ENCODE measurements around the gene NGEF.
"Not testable (repeated sequence)": the region's sequence is repeated elsewhere in the genome, so short reads cannot be mapped to it uniquely, and the experiment has no call there.

Gene NGEF

DNA sequence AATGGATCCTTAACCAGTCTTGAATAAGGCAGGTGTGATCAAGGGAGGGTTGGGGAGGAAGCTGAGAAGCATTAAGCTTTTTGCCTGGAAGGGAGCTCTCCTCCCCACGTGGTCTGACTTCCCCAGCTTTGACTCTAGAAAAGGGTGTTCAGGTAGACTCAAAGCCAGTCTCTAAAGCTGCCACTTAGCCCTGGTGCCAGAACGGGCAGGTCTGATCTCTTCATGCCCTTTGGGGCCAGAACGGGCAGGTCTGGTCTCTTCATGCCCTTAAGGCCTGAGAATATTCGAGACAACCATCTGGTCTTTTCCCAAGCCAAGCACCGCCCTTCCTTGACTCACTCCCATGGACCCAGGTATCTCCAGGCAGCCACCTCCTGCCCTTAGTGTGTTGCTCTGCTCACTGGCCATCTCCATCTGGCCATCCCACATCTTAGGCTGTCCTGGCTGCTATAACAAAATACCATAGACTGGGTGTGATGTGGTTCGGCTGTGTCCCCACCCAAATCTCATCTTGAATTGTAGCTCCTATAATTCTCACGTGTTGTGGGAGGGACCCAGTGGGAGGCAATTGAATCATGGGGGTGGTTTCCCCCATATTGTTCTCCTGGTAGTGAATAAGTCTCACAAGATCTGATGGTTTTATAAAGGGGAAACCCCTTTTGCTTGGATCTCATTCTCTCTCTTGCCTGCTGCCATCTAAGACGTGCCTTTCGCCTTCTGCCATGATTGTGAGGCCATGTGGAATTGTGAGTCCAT is 83.6 kb downstream of the NGEF start:
- no peak for DNase-seq (ENCODE audit: low read depth in 1 of 2, low spot score in 1 of 2)

DNA sequence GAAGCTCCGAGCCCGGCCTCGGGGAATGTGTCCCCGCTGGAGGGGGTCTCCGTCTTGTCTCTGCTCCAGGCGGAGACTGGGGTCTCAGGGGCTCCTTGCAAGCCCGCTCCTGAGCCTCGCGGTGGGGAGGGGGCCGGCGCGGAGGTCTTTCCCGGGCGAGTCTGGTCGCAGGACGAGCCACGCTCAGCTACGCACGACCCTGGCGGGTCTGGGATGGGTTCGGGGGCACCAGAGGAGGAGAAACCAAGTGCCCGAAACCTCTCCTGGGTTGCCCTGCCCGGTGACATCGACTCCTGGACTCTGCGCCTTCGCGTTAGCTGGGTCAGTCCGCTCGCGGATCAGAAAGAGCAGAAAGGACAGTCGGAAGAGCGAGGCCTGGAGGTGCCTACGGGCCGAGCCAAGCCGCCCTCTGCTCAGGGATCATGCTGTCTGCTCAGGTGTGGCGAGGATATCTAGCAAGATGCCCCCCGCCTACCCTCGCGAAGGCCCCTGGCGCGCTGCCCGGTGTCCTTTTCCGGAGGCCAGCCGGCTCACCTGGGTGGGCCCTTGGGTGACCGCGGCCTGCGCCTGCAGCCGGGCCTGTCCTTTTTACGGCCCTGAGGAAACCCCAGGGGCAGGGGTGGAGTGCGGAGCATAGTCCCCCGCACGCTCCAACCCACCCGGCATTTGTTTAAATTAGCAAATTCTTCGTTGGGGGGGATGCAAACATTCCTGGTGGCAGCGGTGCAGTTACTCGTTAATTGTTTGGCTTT is 84.3 kb downstream of the NGEF start:
- no peak for DNase-seq (ENCODE audit: low read depth in 1 of 2, low spot score in 1 of 2)

- no peak for DNase-seq (ENCODE audit: low read depth in 1 of 2, low spot score in 1 of 2)
These were observed 85.1 kb downstream of the NGEF start for GRCh38 chr2:232927793-232928550.

- no peak for DNase-seq (ENCODE audit: low read depth in 1 of 2, low spot score in 1 of 2)
These were observed 85.8 kb downstream of the NGEF start for GRCh38 chr2:232927032-232927792.

DNA sequence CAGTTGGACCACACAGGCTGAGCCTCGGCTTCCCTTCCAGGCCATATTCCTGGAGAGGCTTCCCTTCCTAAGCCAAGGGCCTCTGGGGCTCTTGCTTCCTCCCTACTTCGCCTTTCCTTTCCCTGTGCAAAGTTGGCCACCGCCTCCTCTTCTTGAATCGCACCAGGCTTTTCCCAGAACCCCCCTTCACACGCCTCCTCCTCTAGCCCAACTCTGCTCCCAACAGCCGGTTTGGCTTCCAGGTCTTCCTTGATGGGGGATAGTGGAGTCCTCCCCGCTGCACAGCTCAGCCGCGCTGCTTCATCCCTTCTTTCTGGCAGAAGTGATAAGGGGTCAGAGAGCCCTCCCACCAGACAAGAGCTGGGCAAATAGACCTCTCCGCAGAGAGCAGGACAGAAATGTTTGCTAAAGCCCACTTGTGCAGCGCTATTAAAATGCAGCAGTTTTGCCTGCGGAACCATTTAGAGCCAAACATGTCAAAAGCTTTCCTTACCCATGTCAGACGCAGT is 86.6 kb downstream of the NGEF start:
- DNase-seq (ENCODE audit: low read depth in 1 of 2, low spot score in 1 of 2): no peak

- DNase-seq (ENCODE audit: low read depth in 1 of 2, low spot score in 1 of 2): no peak
These were observed 87.3 kb downstream of the NGEF start for GRCh38 chr2:232925821-232926156.

GRCh38 chr2:232925153-232925820 is 87.8 kb downstream of the NGEF start:
- DNase-seq (ENCODE audit: low read depth in 1 of 2, low spot score in 1 of 2): no peak

GRCh38 chr2:232924433-232924832 is 88.6 kb downstream of the NGEF start:
- no peak for DNase-seq (ENCODE audit: low read depth in 1 of 2, low spot score in 1 of 2)

DNA sequence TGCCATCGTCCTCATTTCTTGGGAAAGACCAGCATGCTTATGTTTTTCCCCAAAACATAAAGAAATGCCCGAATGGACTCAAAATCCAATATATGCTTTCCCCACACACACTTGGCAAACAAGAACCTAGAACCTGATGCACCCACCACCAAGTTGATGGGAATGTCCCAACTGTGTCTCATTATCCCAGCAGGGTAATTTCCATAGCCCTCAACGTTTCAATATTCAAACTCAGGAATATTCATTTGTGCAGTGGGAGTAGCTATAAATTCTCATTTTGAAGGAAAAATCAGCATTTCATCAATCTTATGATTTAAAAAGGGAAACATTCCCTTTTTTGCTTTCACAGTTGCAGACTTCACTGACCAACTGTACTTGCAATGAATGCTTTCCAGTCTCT is 92.3 kb downstream of the NGEF start:
- DNase-seq (ENCODE audit: low read depth in 1 of 2, low spot score in 1 of 2): no peak

GRCh38 chr2:232920055-232920454 is 93.0 kb downstream of the NGEF start:
- DNase-seq (ENCODE audit: low read depth in 1 of 2, low spot score in 1 of 2): no peak

DNA sequence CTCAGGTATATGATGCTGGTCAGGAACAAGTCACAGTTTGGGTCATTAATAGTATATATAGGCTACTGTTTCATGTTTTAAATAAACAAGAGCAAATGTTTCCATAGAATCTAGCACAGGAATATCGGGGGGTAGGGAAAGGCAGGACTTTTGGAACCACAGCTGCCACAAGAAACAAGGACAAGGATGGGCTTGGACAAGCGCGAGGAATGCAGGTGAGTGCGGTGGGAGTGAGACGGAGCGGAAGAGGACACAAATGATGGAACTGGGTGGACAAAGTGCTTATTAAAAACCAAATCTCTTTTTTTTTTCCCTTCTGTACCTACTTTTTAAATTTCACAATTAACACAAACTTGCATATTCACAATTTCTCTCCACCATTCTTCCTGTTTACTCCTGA is 93.9 kb downstream of the NGEF start:
- no peak for DNase-seq (ENCODE audit: low read depth in 1 of 2, low spot score in 1 of 2)

DNA sequence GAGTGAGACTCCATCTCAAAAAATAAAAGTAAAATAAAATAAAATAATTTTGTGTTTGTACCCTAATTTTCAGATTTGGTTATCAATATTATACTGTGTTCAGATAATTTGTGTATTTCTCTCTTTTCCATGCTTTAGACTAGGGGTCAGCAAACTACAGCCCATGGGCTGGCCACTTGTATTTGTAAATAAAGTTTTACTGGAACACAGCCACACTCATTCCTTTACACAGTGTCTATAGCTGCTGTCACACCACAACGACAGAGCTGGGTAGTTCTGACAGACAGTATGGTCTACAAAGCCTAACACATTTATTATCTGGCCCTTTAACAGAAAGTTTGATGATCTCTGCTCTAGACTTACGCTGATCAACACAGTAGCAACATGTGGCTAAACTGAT is 99.2 kb downstream of the NGEF start:
- DNase-seq (ENCODE audit: low read depth in 1 of 2, low spot score in 1 of 2): no peak

DNA sequence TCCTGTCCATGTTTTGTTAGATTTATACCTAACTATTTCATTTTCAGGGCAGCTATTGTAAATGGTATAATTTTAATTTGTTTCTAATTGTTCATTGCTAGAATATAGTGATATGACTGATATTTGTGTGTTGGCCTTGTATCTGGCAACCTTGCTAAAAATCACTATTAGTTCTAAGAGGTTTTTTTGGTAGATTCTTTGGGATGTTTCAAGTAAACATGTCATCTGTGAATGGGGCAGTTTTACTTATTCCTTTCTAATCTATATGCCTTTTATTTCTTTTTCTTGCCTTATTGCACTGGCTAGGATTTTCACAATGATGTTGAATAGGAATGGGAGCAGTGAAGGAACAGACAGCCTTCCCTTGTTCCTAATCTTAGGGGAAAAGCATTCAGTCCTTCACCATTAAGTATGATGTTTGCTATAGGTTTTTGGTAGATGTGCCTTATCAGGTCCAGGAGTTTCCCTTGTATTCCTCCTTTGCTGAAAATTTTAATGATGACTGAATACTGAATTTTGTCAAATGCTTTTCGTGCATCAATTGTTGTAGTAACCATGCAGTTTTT is 101.3 kb downstream of the NGEF start:
- DNase-seq (ENCODE audit: low read depth in 1 of 2, low spot score in 1 of 2): no peak

DNA sequence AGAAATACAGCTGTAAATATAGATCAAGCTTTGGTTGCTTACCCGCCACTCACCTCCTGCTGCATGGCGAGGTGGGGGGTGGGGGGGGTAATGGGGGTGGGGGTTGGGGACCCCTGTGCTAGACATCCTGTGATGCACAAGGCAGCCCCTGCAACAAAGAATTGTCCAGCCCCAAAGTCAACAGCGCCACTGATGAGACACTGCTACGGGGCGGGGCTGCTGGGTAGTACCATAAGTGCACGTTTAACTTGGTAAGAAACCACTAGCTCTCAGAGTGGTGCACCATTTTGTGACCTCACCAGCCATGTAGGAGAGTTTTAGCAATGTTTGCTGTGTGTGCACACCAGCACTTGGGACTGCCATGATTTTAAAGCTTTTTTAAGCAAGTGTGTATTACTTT is 102.7 kb downstream of the NGEF start:
- DNase-seq (ENCODE audit: low read depth in 1 of 2, low spot score in 1 of 2): no peak

DNA sequence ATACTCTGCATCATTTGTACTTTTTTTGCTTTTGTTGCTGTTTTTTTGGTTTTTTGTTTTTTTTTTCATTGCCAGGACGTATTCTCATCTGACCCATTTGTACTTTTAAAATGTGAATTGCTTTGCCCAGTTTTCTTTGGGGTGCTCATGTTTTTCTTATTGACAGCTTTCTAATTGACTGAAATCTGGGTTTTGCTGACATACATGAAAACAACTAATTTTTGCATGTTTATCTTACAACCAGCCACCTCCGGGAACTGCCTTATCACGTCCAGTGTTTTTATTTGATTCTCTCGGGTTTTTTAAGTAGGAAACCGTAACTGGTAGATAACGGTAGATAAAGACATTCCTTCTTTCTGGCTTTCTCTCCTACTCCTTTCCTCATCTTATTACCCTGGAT is 104.4 kb downstream of the NGEF start:
- no peak for DNase-seq (ENCODE audit: low read depth in 1 of 2, low spot score in 1 of 2)

DNA sequence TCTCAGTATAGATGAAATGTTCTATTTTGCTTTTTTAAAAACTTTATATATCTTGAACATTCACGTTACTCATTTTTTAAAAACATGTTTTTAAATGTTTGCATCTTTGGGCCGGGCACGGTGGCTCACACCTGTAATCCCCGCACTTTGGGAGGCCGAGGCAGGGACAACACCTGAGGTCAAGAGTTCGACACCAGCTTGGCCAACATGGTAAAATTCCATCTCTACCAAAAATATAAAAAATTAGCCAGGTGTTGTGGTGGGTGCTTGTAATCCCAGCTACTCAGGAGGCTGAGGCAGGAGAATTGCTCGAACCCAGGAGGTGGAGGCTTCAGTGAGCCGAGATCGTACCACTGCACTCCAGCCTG is 105.4 kb downstream of the NGEF start:
- DNase-seq (ENCODE audit: low read depth in 1 of 2, low spot score in 1 of 2): not testable (repeated sequence)

GRCh38 chr2:232906867-232907717 is 106.0 kb downstream of the NGEF start:
- DNase-seq (ENCODE audit: low read depth in 1 of 2, low spot score in 1 of 2): not testable (repeated sequence)

- DNase-seq (ENCODE audit: low read depth in 1 of 2, low spot score in 1 of 2): no peak
These were observed 109.1 kb downstream of the NGEF start for GRCh38 chr2:232903989-232904388.

Data from stimulated activated CD4-positive, alpha-beta T cell treated with anti-CD3 and anti-CD28 coated beads, Interleukin-15, amount 100 ng/mL, for 1 hour (primary cell).